Mesendoderm (in vitro differentiated cells): Measurements from ENCODE around the gene CLECL1.

ENCODE experiments used
- DNase-seq: peaks from one replicate; pipeline ENCODE4 v3.0.0; 2013
- H2AK5ac ChIP-seq: 2 replicates; pipeline ENCODE4 v1.6.1; 2013; ENCODE audit warnings: low read length, inconsistent platforms
- H2BK120ac ChIP-seq: 2 replicates; pipeline ENCODE4 v1.6.1; 2013; ENCODE audit warnings: low read depth, mild to moderate bottlenecking, low read length, moderate library complexity, mixed read lengths
- H2BK15ac ChIP-seq: replicated peaks from 2 replicates; pipeline ENCODE4 v1.6.1; 2013; ENCODE audit warnings: low read depth, mild to moderate bottlenecking, moderate library complexity
- H2BK5ac ChIP-seq: 2 replicates; pipeline ENCODE4 v1.6.1; 2013; ENCODE audit warnings: low read length, inconsistent platforms
- H3K18ac ChIP-seq: 2 replicates; pipeline ENCODE4 v1.6.1; 2013; ENCODE audit warnings: mild to moderate bottlenecking, low read length, mixed read lengths
- H3K23ac ChIP-seq: one replicate; pipeline ENCODE4 v1.6.1; 2013; ENCODE audit warnings: low read length
- H3K27ac ChIP-seq: 2 replicates; pipeline ENCODE4 v1.5.1; 2013; ENCODE audit warnings: low read depth, mild to moderate bottlenecking, inconsistent platforms, low read length, moderate library complexity
- H3K27me3 ChIP-seq: 2 replicates; pipeline ENCODE4 v1.6.1; 2013; ENCODE audit warnings: low read length, control low read depth, mild to moderate bottlenecking, inconsistent platforms; ENCODE audit not compliant: insufficient read depth, poor library complexity
- H3K36me3 ChIP-seq: 2 replicates; pipeline ENCODE4 v1.6.1; 2013; ENCODE audit warnings: low read length, inconsistent platforms; ENCODE audit not compliant: control insufficient read depth, insufficient read depth
- H3K4ac ChIP-seq: one replicate; pipeline ENCODE4 v1.6.1; 2013; ENCODE audit warnings: low read depth, mild to moderate bottlenecking, low read length, moderate library complexity
- H3K4me1 ChIP-seq: 2 replicates; pipeline ENCODE4 v1.6.1; 2013; ENCODE audit warnings: low read depth, low read length, inconsistent platforms; ENCODE audit not compliant: control insufficient read depth
- H3K4me2 ChIP-seq: 2 replicates; pipeline ENCODE4 v1.6.1; 2013; ENCODE audit warnings: low read length
- H3K4me3 ChIP-seq: 2 replicates; pipeline ENCODE4 v1.5.1; 2013; ENCODE audit warnings: mild to moderate bottlenecking, low read length
- H3K56ac ChIP-seq: one replicate; pipeline ENCODE4 v1.6.1; 2013; ENCODE audit warnings: low read length
- H3K79me1 ChIP-seq: 2 replicates; pipeline ENCODE4 v1.6.1; 2013; ENCODE audit warnings: low read length, inconsistent platforms
- H3K79me2 ChIP-seq: 2 replicates; pipeline ENCODE4 v1.6.1; 2013; ENCODE audit warnings: mild to moderate bottlenecking, low read length; ENCODE audit not compliant: control insufficient read depth, insufficient read depth
- H3K9ac ChIP-seq: 2 replicates; pipeline ENCODE4 v1.6.1; 2013; ENCODE audit warnings: low read length, inconsistent platforms
- H4K5ac ChIP-seq: one replicate; pipeline ENCODE4 v1.6.1; 2013; ENCODE audit warnings: low read length
- H4K8ac ChIP-seq: one replicate; pipeline ENCODE4 v1.6.1; 2013; ENCODE audit warnings: low read depth, mild to moderate bottlenecking, control low read depth, low read length, moderate library complexity
- WGBS: extraction: QIAGEN DNeasy Blood & Tissue Kit; methylation state at CpG from one replicate; pipeline ENCODE4 v1.1.7; 2013; ENCODE audit warnings: low lambda C conversion rate, missing lambda C conversion rate; ENCODE audit not compliant: insufficient coverage; ENCODE audit errors: extremely low coverage; 5-methylcytosine and 5-hydroxymethylcytosine counted together

The CLECL1 gene

GRCh38 chr12:9762369-9762768 is 29.5 kb upstream of the CLECL1 start:
- Histone ChIP-seq H4K5ac (no peak overlapping the region), H4K8ac (no peak overlapping the region), H3K4me3 (no peak overlapping the region), H2BK15ac (no peak overlapping the region), H3K23ac (no peak overlapping the region), H3K36me3 (no peaks in the 10 kb centered on the region), H3K4ac (no peak overlapping the region), H3K56ac (no peak overlapping the region), H3K27ac (no peak overlapping the region), H3K4me1 (no peaks in the 10 kb centered on the region), H3K27me3 (no peaks in the 10 kb centered on the region), H2BK5ac (no peak overlapping the region), H3K79me1 (no peaks in the 10 kb centered on the region), H3K9ac (no peak overlapping the region), H3K79me2 (no peaks in the 10 kb centered on the region), H3K4me2 (no peak overlapping the region), H2AK5ac (no peak overlapping the region), H3K18ac (no peak overlapping the region), H2BK120ac (no peak overlapping the region)
- no peak for DNase-seq
- 100% methylated on average over 1 of the region's 5 CpGs for WGBS

GRCh38 chr12:9761419-9761781 is 28.5 kb upstream of the CLECL1 start:
- no peak overlapping the region for H2BK120ac ChIP-seq
- no peak overlapping the region for H4K8ac ChIP-seq
- H2BK15ac ChIP-seq: no peak overlapping the region
- no peak overlapping the region for H3K27ac ChIP-seq
- DNase-seq: no peak
- H3K56ac ChIP-seq: no peak overlapping the region
- no peak overlapping the region for H3K23ac ChIP-seq
- H2AK5ac ChIP-seq: no peak overlapping the region
- H3K4me1 ChIP-seq: no peaks in the 10 kb centered on the region
- H2BK5ac ChIP-seq: no peak overlapping the region
- no peaks in the 10 kb centered on the region for H3K79me1 ChIP-seq
- no peak overlapping the region for H3K4ac ChIP-seq
- H3K4me3 ChIP-seq: no peak overlapping the region
- H3K79me2 ChIP-seq: no peaks in the 10 kb centered on the region
- H3K4me2 ChIP-seq: no peak overlapping the region
- H3K36me3 ChIP-seq: no peaks in the 10 kb centered on the region
- WGBS: no CpG with 5 or more reads among the region's 4 CpGs
- H4K5ac ChIP-seq: no peak overlapping the region
- no peak overlapping the region for H3K9ac ChIP-seq
- H3K18ac ChIP-seq: no peak overlapping the region
- no peaks in the 10 kb centered on the region for H3K27me3 ChIP-seq

GRCh38 chr12:9760699-9761418 is 28.0 kb upstream of the CLECL1 start, which contains the start of gene CD69:
Gene CD69 (minus strand): TSS chr12:9760901. CDS start chr12:9760820, 81 bp downstream.
- Histone ChIP-seq H3K27me3 (no peaks in the 10 kb centered on the region), H3K18ac (no peak within 1 kb of the TSS), H3K36me3 (no peaks in the 10 kb centered on the region), H2BK120ac (no peak within 1 kb of the TSS), H4K8ac (no peak within 1 kb of the TSS), H2AK5ac (no peak within 1 kb of the TSS), H3K56ac (no peak within 1 kb of the TSS), H2BK5ac (no peak within 1 kb of the TSS), H3K4me2 (no peak within 1 kb of the TSS), H3K27ac (no peak within 1 kb of the TSS), H2BK15ac (no peak within 1 kb of the TSS), H3K4me1 (no peaks in the 10 kb centered on the region), H3K9ac (no peak within 1 kb of the TSS), H3K4me3 (no peak within 1 kb of the TSS), H3K79me2 (no peaks in the 10 kb centered on the region), H3K79me1 (no peaks in the 10 kb centered on the region), H3K4ac (no peak within 1 kb of the TSS), H4K5ac (no peak within 1 kb of the TSS), H3K23ac (no peak within 1 kb of the TSS)
- no peak for DNase-seq
- no CpG with 5 or more reads among the region's 6 CpGs for WGBS

- no CpG with 5 or more reads among the region's 1 CpG for WGBS
- Histone ChIP-seq H3K4me3 (no peak overlapping the region), H3K27ac (no peak overlapping the region), H4K5ac (no peak overlapping the region), H3K36me3 (no peaks in the 10 kb centered on the region), H2BK120ac (no peak overlapping the region), H2BK15ac (no peak overlapping the region), H3K79me1 (no peaks in the 10 kb centered on the region), H3K4ac (no peak overlapping the region), H4K8ac (no peak overlapping the region), H3K23ac (no peak overlapping the region), H3K27me3 (no peaks in the 10 kb centered on the region), H3K18ac (no peak overlapping the region), H2AK5ac (no peak overlapping the region), H3K79me2 (no peaks in the 10 kb centered on the region), H3K4me2 (no peak overlapping the region), H3K9ac (no peak overlapping the region), H3K4me1 (no peaks in the 10 kb centered on the region), H3K56ac (no peak overlapping the region), H2BK5ac (no peak overlapping the region)
- no peak for DNase-seq
Measured at GRCh38 chr12:9760120-9760519, 27.2 kb upstream of the CLECL1 start.

GRCh38 chr12:9759694-9760093 is 26.8 kb upstream of the CLECL1 start:
- Histone ChIP-seq H3K9ac (no peak overlapping the region), H2AK5ac (no peak overlapping the region), H3K23ac (no peak overlapping the region), H3K4me2 (no peak overlapping the region), H3K4ac (no peak overlapping the region), H3K79me2 (no peaks in the 10 kb centered on the region), H4K5ac (no peak overlapping the region), H3K27me3 (no peaks in the 10 kb centered on the region), H4K8ac (no peak overlapping the region), H3K56ac (no peak overlapping the region), H3K18ac (no peak overlapping the region), H3K4me1 (no peaks in the 10 kb centered on the region), H2BK5ac (no peak overlapping the region), H3K4me3 (no peak overlapping the region), H3K79me1 (no peaks in the 10 kb centered on the region), H2BK15ac (no peak overlapping the region), H2BK120ac (no peak overlapping the region), H3K27ac (no peak overlapping the region), H3K36me3 (no peaks in the 10 kb centered on the region)
- WGBS: no CpG with 5 or more reads among the region's 1 CpG
- no peak for DNase-seq

- H3K4me1 ChIP-seq: no peaks in the 10 kb centered on the region
- no peak overlapping the region for H2BK15ac ChIP-seq
- H2BK5ac ChIP-seq: no peak overlapping the region
- H3K27ac ChIP-seq: no peak overlapping the region
- H3K56ac ChIP-seq: no peak overlapping the region
- WGBS: no CpG with 5 or more reads among the region's 3 CpGs
- H2BK120ac ChIP-seq: no peak overlapping the region
- H3K4me2 ChIP-seq: no peak overlapping the region
- H3K79me2 ChIP-seq: no peaks in the 10 kb centered on the region
- DNase-seq: no peak
- H3K36me3 ChIP-seq: no peaks in the 10 kb centered on the region
- H2AK5ac ChIP-seq: no peak overlapping the region
- H3K9ac ChIP-seq: no peak overlapping the region
- H3K79me1 ChIP-seq: no peaks in the 10 kb centered on the region
- no peak overlapping the region for H3K18ac ChIP-seq
- H3K4ac ChIP-seq: no peak overlapping the region
- no peak overlapping the region for H3K4me3 ChIP-seq
- H4K8ac ChIP-seq: no peak overlapping the region
- H4K5ac ChIP-seq: no peak overlapping the region
- no peaks in the 10 kb centered on the region for H3K27me3 ChIP-seq
- H3K23ac ChIP-seq: no peak overlapping the region
Measured at GRCh38 chr12:9758119-9758518, 25.2 kb upstream of the CLECL1 start.
